GM12874 (cell line): Measurements from ENCODE around the gene MRPS24.

Source experiments
- CTCF ChIP-seq: IDR thresholded peaks from 2 replicates; pipeline ENCODE4 v1.5.1; 2011; ENCODE audit warnings: low read depth, mild to moderate bottlenecking, control low read depth, low read length, moderate library complexity; ENCODE audit not compliant: insufficient read depth

MRPS24 gene

DNA sequence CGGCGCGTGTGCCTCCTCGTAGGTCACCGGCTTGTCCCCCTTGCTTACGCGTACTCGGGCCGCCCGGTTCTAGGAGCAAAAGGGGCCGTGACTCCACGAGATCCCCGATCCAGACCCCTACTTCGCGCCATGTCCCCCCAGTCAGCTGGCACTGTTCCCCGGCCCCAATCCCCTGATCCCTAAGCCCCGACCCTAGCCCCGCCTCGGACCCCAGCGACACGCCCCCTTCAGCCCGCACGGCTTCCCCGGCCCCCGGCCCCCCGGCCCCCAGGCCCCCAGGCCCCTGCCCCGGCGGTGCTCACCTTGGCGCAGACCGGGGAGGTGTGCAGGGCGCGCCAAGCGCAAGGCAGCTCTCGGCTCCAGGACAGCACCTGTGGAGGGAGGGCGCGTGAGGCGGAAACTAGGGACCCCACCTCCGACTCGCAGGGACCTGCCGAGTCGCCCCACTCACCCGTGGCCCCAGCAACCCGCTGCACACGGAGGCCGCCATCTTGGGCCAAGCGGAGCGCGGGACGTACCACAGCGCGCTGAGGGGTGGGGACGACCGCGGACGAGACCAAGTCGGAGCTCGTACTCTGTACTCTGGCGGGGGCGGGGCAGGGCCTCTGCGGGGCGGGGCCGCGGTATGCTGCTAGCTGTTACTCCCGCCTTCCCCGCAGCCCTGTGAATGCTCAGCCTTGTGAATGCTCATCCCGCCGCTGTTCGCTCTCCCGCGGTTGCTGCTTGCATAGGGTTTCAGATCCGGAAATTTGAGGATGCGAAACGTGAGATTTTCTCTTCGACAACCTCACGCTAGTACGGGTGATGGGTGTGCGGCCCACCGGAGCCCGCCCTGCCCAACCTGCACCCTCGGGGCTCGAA is at the start of gene MRPS24:
Gene MRPS24 (minus strand): TSS at position 512 of the 861 bp plus-strand sequence. CDS start 22 bp downstream, at position 490.
- no peak for TF ChIP-seq CTCF

- no peak for TF ChIP-seq CTCF
Observed at GRCh38 chr7:43915907-43916306, 46.6 kb upstream of the MRPS24 start.

DNA sequence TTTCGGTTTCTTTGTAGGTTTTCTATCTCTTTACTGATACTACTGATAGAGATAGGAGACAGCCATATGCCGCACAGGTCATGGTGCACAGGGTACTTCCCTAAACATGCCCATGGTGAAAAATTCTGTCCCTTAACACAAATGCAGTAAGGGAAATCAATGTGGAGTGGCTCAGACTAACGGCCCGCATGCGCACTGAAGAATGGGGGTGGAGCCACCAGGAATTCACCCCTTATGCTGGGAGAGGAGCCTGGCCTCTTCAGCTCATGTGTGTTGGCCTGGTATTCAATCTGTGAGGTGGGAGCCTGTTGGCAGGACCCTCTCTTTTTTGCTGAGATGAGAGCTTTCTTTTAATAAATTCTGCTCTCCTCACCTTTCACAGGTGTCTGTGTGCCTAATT is 45.5 kb upstream of the MRPS24 start:
- no peak for TF ChIP-seq CTCF

DNA sequence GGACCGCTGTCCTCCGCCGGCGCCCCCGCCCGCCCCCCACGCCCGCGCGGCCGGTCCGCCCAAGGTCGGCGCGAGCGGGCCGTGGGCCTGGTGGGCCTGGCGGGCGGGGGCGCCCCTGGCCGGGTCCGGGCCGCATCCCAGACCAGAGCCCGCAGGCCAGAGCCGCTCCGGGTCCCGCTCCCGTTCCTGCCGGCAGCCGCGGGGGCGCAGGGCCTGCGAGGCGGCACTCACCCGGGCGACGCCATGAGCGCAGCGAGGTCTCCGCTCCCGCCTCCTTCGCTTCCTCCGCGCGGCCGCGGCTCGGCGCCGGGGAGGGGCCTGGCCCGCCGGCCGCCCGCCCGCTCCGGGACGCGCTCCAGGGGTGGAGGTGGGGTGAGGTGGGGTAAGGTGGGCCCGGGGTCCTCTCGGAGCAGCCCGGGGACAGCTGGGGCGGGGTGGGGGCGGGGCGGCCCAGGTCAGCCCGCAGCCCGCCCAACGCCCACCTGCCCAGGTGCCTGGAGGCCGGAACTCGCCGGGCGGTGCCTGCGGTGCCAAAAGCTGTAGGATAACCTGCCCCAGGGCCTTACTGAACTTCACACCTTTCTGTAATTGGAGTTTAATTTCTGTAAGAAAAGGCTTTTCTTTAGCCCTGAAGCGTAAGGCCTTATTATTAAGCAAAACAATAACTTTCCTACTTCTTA is 37.2 kb upstream of the MRPS24 start, which contains the start of gene URGCP:
Gene URGCP (minus strand): TSS at position 266 of the 680 bp plus-strand sequence. CDS start 21 bp downstream, at position 245.
- TF ChIP-seq CTCF = no peak

GRCh38 chr7:43905956-43906330 is 36.6 kb upstream of the MRPS24 start:
- no peak for TF ChIP-seq CTCF

- TF ChIP-seq CTCF = no peak
Observed at GRCh38 chr7:43905209-43905946, 36.1 kb upstream of the MRPS24 start.
